HG03342 (cell line): ENCODE results near the gene RMI2.

Source experiments
- ATAC-seq: cut with Tn5 transposase; IDR thresholded peaks from one replicate; pipeline ENCODE4 v1.9.1; 2021; ENCODE audit warnings: mild to moderate bottlenecking, moderate library complexity; ENCODE audit not compliant: unreplicated experiment

The RMI2 gene

DNA sequence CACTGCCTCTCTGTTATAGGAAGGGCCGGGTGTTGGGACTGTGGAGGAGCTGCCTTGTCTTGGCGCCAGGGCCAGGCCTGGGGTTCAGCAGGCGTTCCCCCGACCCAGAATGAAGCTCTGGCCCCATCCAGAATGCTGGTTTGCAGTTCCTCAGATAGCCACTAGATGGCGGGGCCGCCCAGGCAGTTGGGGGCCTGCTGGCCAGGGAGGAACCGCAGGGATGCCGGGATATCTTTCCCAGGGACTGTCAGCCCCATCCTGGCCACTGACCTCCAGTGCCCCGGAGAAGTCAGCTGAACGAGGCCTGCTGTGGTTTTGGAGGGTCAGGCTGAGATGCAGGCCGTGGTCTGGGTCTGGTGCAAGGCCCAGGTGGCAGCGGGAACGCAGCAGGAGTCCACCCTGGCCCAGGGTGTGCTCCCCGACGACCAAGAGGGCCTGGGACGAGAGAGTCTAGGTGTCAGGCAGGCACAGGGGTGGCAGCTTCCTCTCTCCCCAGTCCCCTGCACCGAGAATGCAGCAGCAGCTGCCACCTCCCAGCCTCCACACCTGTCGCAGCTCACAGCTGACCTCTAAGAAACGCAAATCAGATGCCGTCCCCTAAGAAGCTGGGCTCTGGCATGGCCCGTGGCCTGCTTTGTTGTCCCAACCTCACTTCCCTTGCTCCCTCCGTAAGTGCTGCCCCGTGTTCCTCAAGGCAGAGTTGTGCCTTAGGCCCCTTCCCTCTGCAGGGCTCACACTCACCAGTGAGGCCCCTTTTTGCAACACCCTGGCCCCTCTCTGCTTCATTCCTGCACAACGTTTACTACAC is 51.2 kb downstream of the RMI2 start:
- no peak for ATAC-seq

DNA sequence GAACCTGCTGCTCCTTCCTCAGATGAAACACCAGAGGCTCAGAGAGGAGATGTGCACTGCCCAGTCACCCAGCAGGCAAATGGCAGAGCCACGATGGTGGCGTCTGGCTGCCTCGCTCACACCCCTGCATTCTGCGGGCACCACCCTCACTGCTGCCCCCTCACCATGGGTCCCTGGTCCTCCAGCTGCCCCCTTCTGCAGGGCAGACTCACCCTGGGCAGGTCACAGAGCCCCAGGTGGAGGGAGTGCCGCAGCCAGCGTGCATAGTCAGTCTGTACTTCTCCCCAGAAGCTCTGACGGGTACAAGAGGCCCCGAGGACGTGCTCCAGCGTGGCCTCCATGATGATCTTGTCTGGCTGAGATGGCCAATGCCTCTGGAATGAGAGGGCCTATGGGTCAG is 52.9 kb downstream of the RMI2 start:
- ATAC-seq: no peak

DNA sequence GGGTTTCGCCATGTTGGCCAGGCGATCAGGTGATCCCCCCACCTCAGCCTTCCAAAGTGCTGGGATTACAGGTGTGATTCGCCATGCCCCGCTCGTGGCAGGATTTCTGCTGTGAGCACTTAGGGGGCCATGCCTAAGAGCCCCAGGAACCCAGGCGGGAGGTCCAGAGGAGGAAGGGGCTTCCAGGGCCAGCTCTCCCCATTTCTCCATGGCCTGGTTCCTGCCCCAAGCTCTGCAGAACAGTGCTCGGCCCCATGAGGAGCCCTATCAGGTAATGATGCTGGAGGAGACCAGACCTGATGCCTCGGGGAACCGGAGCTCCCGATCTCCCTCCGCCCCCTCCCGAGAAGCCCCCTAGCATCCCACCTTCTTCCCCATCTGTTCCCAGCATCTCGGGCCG is 53.6 kb downstream of the RMI2 start:
- ATAC-seq: no peak

DNA sequence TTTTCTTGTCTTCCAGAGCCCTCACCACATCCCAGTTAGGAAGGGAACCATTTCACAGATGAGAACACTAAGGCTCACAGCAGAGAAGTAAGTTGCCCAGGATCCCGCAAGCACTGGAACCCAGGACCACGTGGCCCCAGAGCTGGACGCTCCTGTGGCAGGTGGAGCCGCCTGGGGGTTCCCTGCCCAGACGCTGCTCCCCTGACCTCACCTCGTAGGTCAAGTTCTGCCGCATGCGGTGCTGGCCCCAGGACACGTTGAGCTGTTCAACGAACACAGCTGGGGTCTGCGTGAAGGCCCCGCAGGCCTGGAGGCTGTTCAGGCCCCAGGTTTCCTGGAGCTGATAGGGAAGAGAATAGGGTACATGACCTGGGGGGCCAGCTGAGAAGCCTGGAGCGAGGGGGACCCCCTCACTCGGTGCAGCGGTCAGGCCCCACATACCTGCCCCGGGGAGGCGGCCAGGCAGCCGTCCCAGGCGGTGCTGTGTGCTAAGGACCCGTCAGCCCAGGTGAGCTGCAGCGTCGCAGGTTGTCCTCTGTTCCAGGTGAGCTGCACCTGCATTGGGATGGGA is 54.1 kb downstream of the RMI2 start:
- ATAC-seq: no peak

DNA sequence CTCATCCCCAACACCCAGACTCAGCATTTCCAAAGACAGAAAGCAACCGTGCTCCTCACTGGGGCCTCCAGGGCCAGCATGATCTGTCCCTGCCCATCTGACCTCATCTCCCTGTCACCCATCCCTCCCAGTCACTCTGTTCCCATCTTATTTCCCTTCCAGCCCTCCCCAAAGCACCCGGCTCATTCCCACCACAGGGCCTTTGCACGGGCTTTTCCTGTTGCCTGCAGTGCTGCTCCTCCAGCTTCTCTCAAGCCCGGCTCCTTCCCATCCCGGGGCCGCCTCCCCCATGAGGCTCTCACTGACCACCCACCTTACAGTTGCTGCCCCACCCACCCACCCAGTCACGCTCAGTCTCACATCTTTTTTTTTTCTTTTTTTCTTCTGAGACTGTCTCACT is 54.8 kb downstream of the RMI2 start:
- no peak for ATAC-seq
